ENCODE results near the gene GLRX. TPM values are rescaled to one million over a fixed set of nuclear protein-coding genes. Genes with fewer than 3 reads are reported as not detected.

GLRX gene
- total RNA-seq, 4 donors from 2014 or later = 14.1 to 56.0 (median 34.0) TPM

- Histone ChIP-seq H3K36me3 (no peaks in the 10 kb centered on the region), H3K27me3 (no peaks in the 10 kb centered on the region), H3K27ac (replicated peaks in 1 of 4) (peak overlapping the region; percentile 40 to 61 (median 44)), H3K4me1 (peaks cover 3 to 21% (median 13%) of the 10 kb centered on the region in 4 donors), H3K4me3 (no peak overlapping the region), H3K9me3 (no peaks in the 10 kb centered on the region)
- TF ChIP-seq CTCF (IDR thresholded peaks at IDR 0.05) = no peak
- peak; percentile 26 for TF ChIP-seq EP300 (IDR thresholded peaks at IDR 0.05)
- TF ChIP-seq POLR2A (IDR thresholded peaks at IDR 0.05; ENCODE audit: low read depth) = no peak
- peak; percentile 71 to 78 for TF ChIP-seq POLR2AphosphoS5 (IDR thresholded peaks at IDR 0.05)
- DNase-seq (ENCODE audit: extremely low spot score) = no peak
- WGBS = 75% methylated on average over 8 of the region's 8 CpGs
- intact Hi-C loops (cut with DNase I) = no loop called here
Observed at GRCh38 chr5:95841914-95842812, 19.6 kb upstream of the GLRX start.

- Histone ChIP-seq H3K9me3 (no peaks in the 10 kb centered on the region), H3K36me3 (no peaks in the 10 kb centered on the region), H3K4me3 (no peak overlapping the region), H3K27me3 (no peaks in the 10 kb centered on the region), H3K27ac (replicated peaks in 1 of 4) (peak overlapping the region; percentile 40 to 61 (median 44)), H3K4me1 (peaks cover 6 to 29% (median 19%) of the 10 kb centered on the region in 4 donors)
- WGBS = 73% methylated on average over 1 of the region's 1 CpG
- no peak for DNase-seq (ENCODE audit: extremely low spot score)
- intact Hi-C loops (cut with DNase I) = no loop called here
- TF ChIP-seq EP300 (IDR thresholded peaks at IDR 0.05) (no peak), POLR2A (IDR thresholded peaks at IDR 0.05; ENCODE audit: low read depth) (no peak), POLR2AphosphoS5 (IDR thresholded peaks at IDR 0.05) (no peak), CTCF (IDR thresholded peaks at IDR 0.05) (no peak)
Observed at GRCh38 chr5:95840956-95841705, 18.6 kb upstream of the GLRX start.

- no peak overlapping the region for H3K27ac ChIP-seq (replicated peaks in 1 of 4)
- WGBS = 86% methylated on average over 2 of the region's 2 CpGs
- DNase-seq (ENCODE audit: extremely low spot score) = no peak
Observed at GRCh38 chr5:95839658-95840057, 17.1 kb upstream of the GLRX start.

GRCh38 chr5:95838556-95838955 lies 16.0 kb upstream of the GLRX start:
- TF ChIP-seq POLR2AphosphoS5 (IDR thresholded peaks at IDR 0.05) = no peak
- no peak for TF ChIP-seq CTCF (IDR thresholded peaks at IDR 0.05)
- TF ChIP-seq EP300 (IDR thresholded peaks at IDR 0.05) = no peak
- no peak for TF ChIP-seq POLR2A (IDR thresholded peaks at IDR 0.05; ENCODE audit: low read depth)
- no peak for DNase-seq (ENCODE audit: extremely low spot score)
- peaks cover 27 to 47% (median 36%) of the 10 kb centered on the region in 4 donors for H3K4me1 ChIP-seq
- 78% methylated on average over 1 of the region's 1 CpG for WGBS
- no peak overlapping the region for H3K4me3 ChIP-seq
- H3K9me3 ChIP-seq = no peaks in the 10 kb centered on the region
- H3K27ac ChIP-seq (replicated peaks in 1 of 4) = no peak overlapping the region
- intact Hi-C loops (cut with DNase I) = no loop called here
- H3K36me3 ChIP-seq = no peaks in the 10 kb centered on the region
- no peaks in the 10 kb centered on the region for H3K27me3 ChIP-seq

More at GRCh38 chr5:95839658-95840057, 17.1 kb upstream of the GLRX start:
- no peaks in the 10 kb centered on the region for H3K36me3 ChIP-seq
- intact Hi-C loops (cut with DNase I) = no loop called here
- no peaks in the 10 kb centered on the region for H3K27me3 ChIP-seq
- H3K9me3 ChIP-seq = no peaks in the 10 kb centered on the region
- H3K4me1 ChIP-seq = peaks cover 20 to 41% (median 31%) of the 10 kb centered on the region in 4 donors
- no peak overlapping the region for H3K4me3 ChIP-seq
- TF ChIP-seq POLR2A (IDR thresholded peaks at IDR 0.05; ENCODE audit: low read depth) (no peak), POLR2AphosphoS5 (IDR thresholded peaks at IDR 0.05) (no peak), CTCF (IDR thresholded peaks at IDR 0.05) (no peak), EP300 (IDR thresholded peaks at IDR 0.05) (no peak)

All from esophagus muscularis mucosa (tissue), 4 donors.